Calu3 (cell line): ENCODE measurements around the gene ADAMTS10. TPM values are rescaled to one million over a fixed set of nuclear protein-coding genes. Genes with fewer than 3 reads are reported as not detected.

Experiments used
- BruUV-seq: library from RNA; stranded (reverse); fragments of 400-500 nt; replicated peaks from 2 replicates; lab custom pipeline; 2021; lab: Mats Ljungman, UMichigan
- CTCF ChIA-PET: fragments of 300-600 bp; sonication (Branson Sonifier 250); formaldehyde crosslinking; loops from one replicate; lab custom pipeline; 2022; ENCODE audit warnings: antibody characterized with exemption; lab: Charles Lee
- DNase-seq: peaks from one replicate; pipeline ENCODE4 v3.0.0; 2022
- H3K27ac Mint-ChIP-seq: one replicate; pipeline ENCODE4 v1.8.0; 2022; ENCODE audit warnings: mixed read lengths; ENCODE audit not compliant: unreplicated experiment
- H3K27me3 Mint-ChIP-seq: one replicate; pipeline ENCODE4 v1.8.0; 2022; ENCODE audit warnings: mixed read lengths; ENCODE audit not compliant: unreplicated experiment
- H3K36me3 Mint-ChIP-seq: one replicate; pipeline ENCODE4 v1.8.0; 2022; ENCODE audit warnings: mild to moderate bottlenecking, moderate library complexity, mixed read lengths; ENCODE audit not compliant: insufficient read depth, unreplicated experiment
- H3K4me1 Mint-ChIP-seq: one replicate; pipeline ENCODE4 v1.8.0; 2022; ENCODE audit warnings: mild to moderate bottlenecking, low read depth, mixed read lengths; ENCODE audit not compliant: unreplicated experiment
- H3K4me3 Mint-ChIP-seq: one replicate; pipeline ENCODE4 v1.8.0; 2022; ENCODE audit warnings: mild to moderate bottlenecking, low read depth, moderate library complexity, mixed read lengths; ENCODE audit not compliant: unreplicated experiment
- H3K9me3 Mint-ChIP-seq: one replicate; pipeline ENCODE4 v1.8.0; 2022; ENCODE audit warnings: low read depth, mixed read lengths; ENCODE audit not compliant: unreplicated experiment
- CTCF ChIP-seq: fragments of 200-600 bp; IDR thresholded peaks from one replicate; pipeline ENCODE4 v1.8.0; 2022; ENCODE audit warnings: antibody characterized with exemption; ENCODE audit not compliant: unreplicated experiment
- intact Hi-C: fragments of 100-400 bp; cut with micrococcal nuclease; formaldehyde crosslinking; loops from one replicate; pipeline ENCODE4 v1.10.0; 2022; ENCODE audit not compliant: unreplicated experiment
- total RNA-seq: library from RNA; stranded (reverse); gene quantifications from 2 replicates; pipeline ENCODE4 v1.2.3, GENCODE V29; 2022

The ADAMTS10 gene
- total RNA-seq, 1 experiment from 2014 or later, result not detected

GRCh38 chr19:8605514-8605913 is 5.0 kb downstream of the ADAMTS10 start:
- Mint-ChIP-seq H3K27ac (no peak overlapping the region), H3K36me3 (peaks cover 4% of the 10 kb centered on the region), H3K9me3 (no peaks in the 10 kb centered on the region), H3K4me1 (peaks cover 11% of the 10 kb centered on the region), H3K27me3 (peaks cover 44% of the 10 kb centered on the region), H3K4me3 (no peak overlapping the region)
- no TSS peak for BruUV-seq
- intact Hi-C loops, result no loop called here
- no peak for TF ChIP-seq CTCF
- DNase-seq, result no peak
- CTCF ChIA-PET, result interaction anchor here (0.5 kb wide), 1 partner anchor 130 kb away, joined by 4 read pairs; no protein-coding TSS in a partner anchor

- Mint-ChIP-seq H3K9me3 (no peaks in the 10 kb centered on the region), H3K36me3 (no peaks in the 10 kb centered on the region), H3K4me3 (no peak overlapping the region), H3K27ac (no peak overlapping the region), H3K4me1 (no peaks in the 10 kb centered on the region), H3K27me3 (peaks cover 15% of the 10 kb centered on the region)
- intact Hi-C loops, result no loop called here
- no peak for DNase-seq
- no TSS peak for BruUV-seq
- CTCF ChIA-PET, result interaction anchor here (0.7 kb wide), 1 partner anchor 33 kb away, joined by 4 read pairs; no protein-coding TSS in a partner anchor
- TF ChIP-seq CTCF, result no peak
Measured at GRCh38 chr19:8601796-8602195, 8.7 kb downstream of the ADAMTS10 start.

GRCh38 chr19:8600816-8601215 is 9.7 kb downstream of the ADAMTS10 start:
- DNase-seq, result no peak
- H3K4me3 Mint-ChIP-seq, result no peak overlapping the region
- no peak overlapping the region for H3K27ac Mint-ChIP-seq
- H3K27me3 Mint-ChIP-seq, result peaks cover 17% of the 10 kb centered on the region
- TF ChIP-seq CTCF, result no peak
- no peaks in the 10 kb centered on the region for H3K4me1 Mint-ChIP-seq
- BruUV-seq, result no TSS peak
- no peaks in the 10 kb centered on the region for H3K36me3 Mint-ChIP-seq
- H3K9me3 Mint-ChIP-seq, result no peaks in the 10 kb centered on the region
- intact Hi-C loops, result no loop called here
- CTCF ChIA-PET, result no interaction called here

GRCh38 chr19:8600064-8600463 is 10.5 kb downstream of the ADAMTS10 start:
- Mint-ChIP-seq H3K27ac (no peak overlapping the region), H3K4me3 (no peak overlapping the region), H3K36me3 (no peaks in the 10 kb centered on the region), H3K9me3 (no peaks in the 10 kb centered on the region), H3K4me1 (no peaks in the 10 kb centered on the region), H3K27me3 (peaks cover 23% of the 10 kb centered on the region)
- intact Hi-C loops, result no loop called here
- CTCF ChIA-PET, result no interaction called here
- BruUV-seq, result no TSS peak
- no peak for DNase-seq
- no peak for TF ChIP-seq CTCF
